Ovary (tissue), 9 donors: ENCODE measurements around the gene DAAM1. TPM values are rescaled to one million over a fixed set of nuclear protein-coding genes. Genes with fewer than 3 reads are reported as not detected.

Experiments
- DNase-seq, 5 donors: peaks; one replicate each; pipeline ENCODE4 v3.0.0-alpha.2; 2019 to 2020
- H3K27ac ChIP-seq, 2 donors: fragments of 200-600 bp; one replicate each; pipeline versions ENCODE4 v1.5.1 to v1.8.0; 2019 to 2022
- H3K27me3 ChIP-seq: fragments of 200-600 bp; one replicate; pipeline ENCODE4 v1.8.0; 2022
- H3K36me3 ChIP-seq: fragments of 200-600 bp; sonication (generic); one replicate; pipeline ENCODE4 v1.5.1; 2019
- H3K4me1 ChIP-seq: one replicate; pipeline ENCODE4 v1.8.1; 2013; ENCODE audit warnings: mild to moderate bottlenecking, moderate library complexity; ENCODE audit not compliant: insufficient read depth
- H3K4me3 ChIP-seq: fragments of 200-600 bp; sonication (generic); one replicate; pipeline ENCODE4 v1.5.1; 2017
- H3K9me3 ChIP-seq, 2 donors: fragments of 200-600 bp in 1 of 2; sonication (generic) in 1 of 2; one replicate each; pipeline versions ENCODE4 v1.5.1 to v1.8.1; 2013 to 2019; ENCODE audit warnings: mild to moderate bottlenecking in 1 of 2, moderate library complexity in 1 of 2
- EP300 ChIP-seq: sonication (generic); formaldehyde crosslinking; IDR thresholded peaks from one replicate; pipeline ENCODE4 v1.6.1; 2017; ENCODE audit warnings: antibody characterized with exemption
- POLR2A ChIP-seq: fragments of 450-650 bp; IDR thresholded peaks from one replicate; pipeline ENCODE4 v1.6.1; 2017; ENCODE audit warnings: antibody characterized with exemption, mild to moderate bottlenecking, moderate library complexity
- WGBS, 3 donors: extraction: QIAGEN DNeasy Blood & Tissue Kit in 1 of 3; methylation state at CpG; one replicate each; pipeline versions ENCODE4 v1.1.5 to v1.1.7; 2013 to 2017; 5-methylcytosine and 5-hydroxymethylcytosine counted together
- intact Hi-C, 4 donors: fragments of 100-400 bp; cut with DNase I; formaldehyde crosslinking; loops; one replicate each; pipeline versions ENCODE4 v1.11.0 to v1.15.1; 2022 to 2023
- polyA plus RNA-seq, 2 donors: library from polyadenylated mRNA; stranded (reverse); fragments of 200-250 nt in 1 of 2; fragments of 350-450 nt in 1 of 2; fragmentation: Illumina TruSeq in 1 of 2; extraction: RNeasy Lipid Tissue Mini Kit (QIAGEN cat#74804) in 1 of 2; gene quantifications; one replicate each; pipeline ENCODE4 v1.2.3, GENCODE V29; 2013 to 2014
- total RNA-seq, 7 donors: library from RNA; depleted of rRNA in 2 of 7; stranded (reverse); fragments of >200 nt in 2 of 7; fragmentation: NEBNext Ultra II Directional in 3 of 7; extraction: Animal tissue kit (Norgen Biotek cat#: 25700) in 3 of 7; gene quantifications; one replicate each; pipeline versions ENCODE4 v1.1.0 to v1.2.4, GENCODE V29; 2016 to 2023
- TF ChIP-seq, protein P1 (sequence below), 3 donors: fragments of 450-650 bp in 2 of 3; fragments of 200-600 bp in 1 of 3; IDR thresholded peaks; one replicate each; pipeline versions ENCODE4 v1.5.1 to v1.8.0; 2016 to 2022; ENCODE audit warnings: antibody characterized with exemption in 3 of 3, mild to moderate bottlenecking in 1 of 3
- donor health status: DM: no; HTN: no; CAD: no; lungs with moderate emphysema.
- donor health status: DM: no; HTN: no; CAD: no.
- donor health status: Bipolar disorder and iron deficiency.
- donor health status: DM: yes; HTN: yes; CAD: no.
- donor health status: DM: no; HTN: no; CAD: no.
- donor health status: DM: yes; HTN: yes; CAD: no.

Gene DAAM1
- total and polyA plus RNA-seq, 9 donors, result 19.0 to 83.3 (median 35.3) TPM

DNA sequence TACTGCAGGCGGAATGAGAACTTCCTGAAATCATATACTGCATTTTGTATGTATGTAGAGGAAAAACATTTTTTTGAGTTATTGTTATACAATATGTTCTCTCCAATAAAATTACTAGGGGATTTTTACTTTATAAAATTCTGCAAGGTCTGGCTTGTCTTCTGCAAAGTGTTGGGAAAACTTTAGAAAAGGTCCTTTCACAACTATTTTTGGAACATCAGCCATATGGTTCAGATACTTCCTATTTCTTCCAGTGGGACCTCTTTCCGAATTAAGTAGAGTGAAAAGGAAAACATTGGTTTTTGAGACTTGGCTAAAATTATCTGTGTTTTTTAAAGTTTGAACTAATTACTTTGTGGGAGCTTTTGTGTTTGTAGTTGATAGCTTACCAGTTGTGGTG is 52.7 kb downstream of the DAAM1 start:
- DNase-seq, result no peak
- H3K4me1 ChIP-seq, result peaks cover 10% of the 10 kb centered on the region
- intact Hi-C loops, result no loop called here
- H3K36me3 ChIP-seq, result no peaks in the 10 kb centered on the region
- no peak overlapping the region for H3K4me3 ChIP-seq
- H3K27me3 ChIP-seq, result no peaks in the 10 kb centered on the region
- H3K27ac ChIP-seq, result no peak overlapping the region
- 34 to 48% (median 37%) methylated on average over 2 of the region's 2 CpGs for WGBS, 3 donors
- H3K9me3 ChIP-seq, result no peaks in the 10 kb centered on the region
- TF ChIP-seq POLR2A (no peak), EP300 (no peak)
- TF ChIP-seq, protein P1, sequence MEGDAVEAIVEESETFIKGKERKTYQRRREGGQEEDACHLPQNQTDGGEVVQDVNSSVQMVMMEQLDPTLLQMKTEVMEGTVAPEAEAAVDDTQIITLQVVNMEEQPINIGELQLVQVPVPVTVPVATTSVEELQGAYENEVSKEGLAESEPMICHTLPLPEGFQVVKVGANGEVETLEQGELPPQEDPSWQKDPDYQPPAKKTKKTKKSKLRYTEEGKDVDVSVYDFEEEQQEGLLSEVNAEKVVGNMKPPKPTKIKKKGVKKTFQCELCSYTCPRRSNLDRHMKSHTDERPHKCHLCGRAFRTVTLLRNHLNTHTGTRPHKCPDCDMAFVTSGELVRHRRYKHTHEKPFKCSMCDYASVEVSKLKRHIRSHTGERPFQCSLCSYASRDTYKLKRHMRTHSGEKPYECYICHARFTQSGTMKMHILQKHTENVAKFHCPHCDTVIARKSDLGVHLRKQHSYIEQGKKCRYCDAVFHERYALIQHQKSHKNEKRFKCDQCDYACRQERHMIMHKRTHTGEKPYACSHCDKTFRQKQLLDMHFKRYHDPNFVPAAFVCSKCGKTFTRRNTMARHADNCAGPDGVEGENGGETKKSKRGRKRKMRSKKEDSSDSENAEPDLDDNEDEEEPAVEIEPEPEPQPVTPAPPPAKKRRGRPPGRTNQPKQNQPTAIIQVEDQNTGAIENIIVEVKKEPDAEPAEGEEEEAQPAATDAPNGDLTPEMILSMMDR (IDR thresholded peaks at IDR 0.05), result no peak

DNA sequence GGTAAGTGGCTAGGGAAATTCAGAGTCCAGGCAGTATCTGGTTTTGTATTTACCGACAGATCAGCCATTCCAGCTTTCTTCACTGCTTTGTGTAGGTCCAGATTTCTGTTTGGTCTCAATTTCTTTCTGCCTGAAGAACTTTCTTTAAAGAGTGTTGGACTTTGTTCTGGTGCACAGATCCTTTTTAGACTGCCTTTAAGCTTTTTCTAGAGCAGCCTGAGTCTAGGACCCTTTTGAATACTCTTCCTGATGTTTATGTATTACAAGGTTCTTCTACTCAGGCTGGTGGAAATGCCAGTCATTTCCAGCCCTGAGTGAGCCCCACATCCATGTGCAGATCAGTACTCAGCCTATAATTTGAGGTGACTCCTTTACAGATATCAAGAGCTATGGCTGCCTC is 54.7 kb downstream of the DAAM1 start:
- Histone ChIP-seq H3K27me3 (no peaks in the 10 kb centered on the region), H3K4me1 (peaks cover 7% of the 10 kb centered on the region), H3K4me3 (no peak overlapping the region), H3K9me3 (no peaks in the 10 kb centered on the region), H3K27ac (no peak overlapping the region), H3K36me3 (no peaks in the 10 kb centered on the region)
- intact Hi-C loops, result no loop called here
- 97 to 100% (median 98%) methylated on average over 1 of the region's 1 CpG for WGBS, 3 donors
- DNase-seq, result no peak
- TF ChIP-seq EP300 (no peak), POLR2A (no peak)
- TF ChIP-seq, protein P1 (IDR thresholded peaks at IDR 0.05), result no peak

DNA sequence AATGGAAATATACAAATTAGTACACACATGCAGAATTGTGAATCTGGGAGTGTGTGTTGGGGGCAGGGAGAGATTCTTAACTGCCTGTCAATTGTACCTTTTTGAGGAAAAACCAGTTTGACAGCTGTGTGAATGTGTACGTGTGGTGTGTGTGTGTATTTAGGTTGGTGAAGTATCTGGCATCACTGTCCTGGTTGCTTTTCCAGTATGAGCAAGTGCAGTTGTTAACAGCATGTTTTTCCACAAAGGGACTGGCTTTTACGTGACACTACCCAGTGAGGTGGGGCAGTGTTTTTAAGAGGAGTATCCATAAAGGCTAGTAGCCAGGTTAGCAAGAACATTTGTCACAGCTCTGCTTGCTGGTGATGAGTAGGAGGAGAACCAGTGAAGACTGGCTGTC is 56.1 kb downstream of the DAAM1 start:
- 93 to 96% (median 94%) methylated on average over 2 of the region's 2 CpGs for WGBS, 3 donors
- Histone ChIP-seq H3K9me3 (no peaks in the 10 kb centered on the region), H3K27ac (no peak overlapping the region), H3K4me1 (peaks cover 9% of the 10 kb centered on the region), H3K27me3 (no peaks in the 10 kb centered on the region), H3K36me3 (no peaks in the 10 kb centered on the region), H3K4me3 (no peak overlapping the region)
- intact Hi-C loops, result no loop called here
- DNase-seq, result no peak
- TF ChIP-seq POLR2A (no peak), EP300 (no peak)
- TF ChIP-seq, protein P1 (IDR thresholded peaks at IDR 0.05), result no peak

DNA sequence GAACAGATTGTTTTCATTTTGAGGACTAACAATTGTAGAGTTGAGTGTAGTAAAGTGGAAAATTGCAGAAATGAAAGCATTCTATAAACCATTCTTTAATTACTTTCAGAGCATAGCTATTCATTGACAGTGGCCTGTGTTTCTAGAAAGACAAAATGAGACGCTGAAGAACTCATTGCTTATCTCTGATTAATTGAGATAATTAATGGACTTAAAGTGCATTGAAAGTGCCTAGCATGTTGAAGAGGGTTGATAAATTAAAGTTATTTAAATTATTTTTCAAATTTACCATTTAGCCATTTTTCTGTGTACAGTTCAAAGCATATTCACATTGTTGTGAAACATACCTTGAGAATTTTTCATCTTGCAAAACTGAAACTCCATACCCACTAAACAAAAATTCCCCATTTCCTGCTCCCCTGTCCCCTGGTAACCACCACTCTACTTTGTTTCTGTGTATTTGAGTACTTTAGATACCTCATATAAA is 57.4 kb downstream of the DAAM1 start:
- intact Hi-C loops, result no loop called here
- Histone ChIP-seq H3K36me3 (no peaks in the 10 kb centered on the region), H3K9me3 (no peaks in the 10 kb centered on the region), H3K27ac (no peak overlapping the region), H3K4me3 (no peak overlapping the region), H3K27me3 (no peaks in the 10 kb centered on the region), H3K4me1 (peaks cover 4% of the 10 kb centered on the region)
- TF ChIP-seq EP300 (no peak), POLR2A (no peak)
- TF ChIP-seq, protein P1 (IDR thresholded peaks at IDR 0.05), result no peak
- no peak for DNase-seq
- WGBS, 3 donors, result 89 to 95% (median 89%) methylated on average over 1 of the region's 1 CpG

DNA sequence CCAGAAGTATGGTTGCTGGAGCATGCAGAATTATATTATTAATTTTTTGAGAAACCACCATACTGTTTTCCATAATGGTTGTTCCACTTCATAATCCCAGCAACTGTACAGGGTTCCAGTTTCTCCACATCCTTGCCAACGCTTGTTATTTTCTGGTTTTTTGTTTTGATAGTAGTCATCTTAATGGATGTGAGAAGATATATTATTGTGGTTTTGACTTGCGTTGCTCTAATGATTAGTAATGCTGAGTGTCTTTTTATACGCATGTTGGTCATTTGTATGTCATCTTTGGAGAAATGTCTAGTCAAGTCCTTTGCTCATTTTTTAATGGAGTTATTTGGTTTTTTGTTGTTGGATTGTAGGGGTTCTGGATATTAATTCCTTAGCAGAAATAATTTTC is 58.1 kb downstream of the DAAM1 start:
- Histone ChIP-seq H3K9me3 (no peaks in the 10 kb centered on the region), H3K4me1 (peaks cover 3% of the 10 kb centered on the region), H3K27ac (no peak overlapping the region), H3K36me3 (no peaks in the 10 kb centered on the region), H3K27me3 (no peaks in the 10 kb centered on the region), H3K4me3 (no peak overlapping the region)
- WGBS, 3 donors, result 74 to 98% (median 97%) methylated on average over 3 of the region's 3 CpGs
- no peak for DNase-seq
- intact Hi-C loops, result no loop called here
- TF ChIP-seq EP300 (no peak), POLR2A (no peak)
- TF ChIP-seq, protein P1 (IDR thresholded peaks at IDR 0.05), result no peak
